ENCODE data around the gene PADI6. TPM values are rescaled to one million over a fixed set of nuclear protein-coding genes. Genes with fewer than 3 reads are reported as not detected.

PADI6 gene
- total RNA-seq, 1 donor from 2014 or later: not detected

- H3K27me3 Mint-ChIP-seq (ENCODE audit: unreplicated experiment): peaks cover 18% of the 10 kb centered on the region
- peaks cover 8% of the 10 kb centered on the region for H3K4me1 Mint-ChIP-seq (ENCODE audit: unreplicated experiment)
- DNase-seq (ENCODE audit: extremely low spot score, unreplicated experiment): no peak
- TF ChIP-seq CTCF (IDR thresholded peaks at IDR 0.05): no peak
- no peak overlapping the region for H3K27ac Mint-ChIP-seq (ENCODE audit: unreplicated experiment)
- H3K9me3 Mint-ChIP-seq (ENCODE audit: unreplicated experiment): no peaks in the 10 kb centered on the region
- H3K4me3 Mint-ChIP-seq (ENCODE audit: unreplicated experiment): no peak overlapping the region
- no peaks in the 10 kb centered on the region for H3K36me3 Mint-ChIP-seq (ENCODE audit: unreplicated experiment)
These were observed 959 bp downstream of the PADI6 start for GRCh38 chr1:17372955-17373354.

GRCh38 chr1:17375651-17376050, 3.7 kb downstream of the PADI6 start:
- TF ChIP-seq CTCF (IDR thresholded peaks at IDR 0.05): no peak
- H3K9me3 Mint-ChIP-seq (ENCODE audit: unreplicated experiment): no peaks in the 10 kb centered on the region
- DNase-seq (ENCODE audit: extremely low spot score, unreplicated experiment): no peak
- no peak overlapping the region for H3K4me3 Mint-ChIP-seq (ENCODE audit: unreplicated experiment)
- H3K36me3 Mint-ChIP-seq (ENCODE audit: unreplicated experiment): no peaks in the 10 kb centered on the region
- H3K27ac Mint-ChIP-seq (ENCODE audit: unreplicated experiment): no peak overlapping the region
- peaks cover 28% of the 10 kb centered on the region for H3K27me3 Mint-ChIP-seq (ENCODE audit: unreplicated experiment)
- no peaks in the 10 kb centered on the region for H3K4me1 Mint-ChIP-seq (ENCODE audit: unreplicated experiment)

DNA sequence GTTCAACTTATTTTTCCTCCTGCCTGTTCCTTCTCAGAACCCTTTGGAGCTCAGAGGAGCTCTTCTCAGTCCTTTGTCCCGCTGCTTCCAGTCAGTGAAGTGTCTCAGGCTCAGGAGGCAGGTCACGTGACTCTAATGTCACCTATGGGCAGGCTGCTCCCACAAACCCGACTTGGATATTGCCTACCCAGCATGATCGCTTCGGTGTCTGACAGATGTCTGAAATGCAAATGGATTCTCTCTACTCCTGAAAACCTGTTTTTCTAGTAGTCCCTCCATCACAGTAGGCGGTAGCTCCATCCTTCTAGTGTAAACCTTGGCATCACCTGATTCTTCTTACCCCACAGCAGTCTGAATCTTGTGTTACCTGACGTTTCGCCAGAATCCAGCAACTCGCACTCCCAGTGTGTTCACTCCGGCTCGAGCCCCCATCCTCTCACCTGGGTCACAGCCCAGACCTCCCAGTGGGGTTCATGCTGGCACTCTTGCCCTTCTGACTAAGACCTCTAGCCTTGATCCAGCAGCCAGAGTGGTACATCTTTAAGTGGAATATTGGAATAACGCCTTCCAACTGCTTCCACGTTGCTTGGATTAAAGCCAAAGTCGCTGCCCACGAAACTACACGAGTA, 5.4 kb downstream of the PADI6 start:
- no peak for DNase-seq (ENCODE audit: extremely low spot score, unreplicated experiment)

DNA sequence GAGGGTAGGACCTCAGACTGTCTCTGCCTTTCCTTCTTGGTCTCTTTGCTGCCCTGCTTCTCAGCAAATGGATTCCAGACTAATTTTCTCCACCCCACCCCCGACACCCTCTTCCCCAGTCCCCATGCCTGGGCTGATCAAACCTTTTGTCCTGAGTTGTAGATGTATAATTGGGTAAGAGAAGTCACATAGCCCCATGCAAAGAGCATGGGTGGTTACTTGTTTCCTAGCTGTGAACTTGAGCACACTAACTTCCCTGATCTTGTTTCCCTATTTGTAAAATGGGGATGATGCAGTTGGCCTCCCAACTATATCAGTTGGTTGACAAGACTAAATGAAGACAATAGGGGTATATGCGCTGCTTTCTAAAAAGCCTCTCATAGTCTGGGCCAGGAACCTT, 9.2 kb downstream of the PADI6 start:
- Mint-ChIP-seq H3K36me3 (ENCODE audit: unreplicated experiment) (no peaks in the 10 kb centered on the region), H3K4me1 (ENCODE audit: unreplicated experiment) (no peaks in the 10 kb centered on the region), H3K4me3 (ENCODE audit: unreplicated experiment) (no peak overlapping the region), H3K27ac (ENCODE audit: unreplicated experiment) (no peak overlapping the region), H3K27me3 (ENCODE audit: unreplicated experiment) (peaks cover 45% of the 10 kb centered on the region), H3K9me3 (ENCODE audit: unreplicated experiment) (no peaks in the 10 kb centered on the region)
- no peak for DNase-seq (ENCODE audit: extremely low spot score, unreplicated experiment)
- TF ChIP-seq CTCF (IDR thresholded peaks at IDR 0.05): no peak

More for the DNA sequence above, 5.4 kb downstream of the PADI6 start:
- Mint-ChIP-seq H3K4me3 (ENCODE audit: unreplicated experiment) (no peak overlapping the region), H3K4me1 (ENCODE audit: unreplicated experiment) (no peaks in the 10 kb centered on the region), H3K36me3 (ENCODE audit: unreplicated experiment) (no peaks in the 10 kb centered on the region), H3K27me3 (ENCODE audit: unreplicated experiment) (peaks cover 35% of the 10 kb centered on the region), H3K27ac (ENCODE audit: unreplicated experiment) (no peak overlapping the region), H3K9me3 (ENCODE audit: unreplicated experiment) (no peaks in the 10 kb centered on the region)
- no peak for TF ChIP-seq CTCF (IDR thresholded peaks at IDR 0.05)

- H3K36me3 Mint-ChIP-seq (ENCODE audit: unreplicated experiment): no peaks in the 10 kb centered on the region
- no peak for DNase-seq (ENCODE audit: extremely low spot score, unreplicated experiment)
- H3K9me3 Mint-ChIP-seq (ENCODE audit: unreplicated experiment): no peaks in the 10 kb centered on the region
- peaks cover 30% of the 10 kb centered on the region for H3K27me3 Mint-ChIP-seq (ENCODE audit: unreplicated experiment)
- no peak overlapping the region for H3K27ac Mint-ChIP-seq (ENCODE audit: unreplicated experiment)
- no peak for TF ChIP-seq CTCF (IDR thresholded peaks at IDR 0.05)
- no peak overlapping the region for H3K4me3 Mint-ChIP-seq (ENCODE audit: unreplicated experiment)
- no peaks in the 10 kb centered on the region for H3K4me1 Mint-ChIP-seq (ENCODE audit: unreplicated experiment)
These were observed 20.3 kb downstream of the PADI6 start for GRCh38 chr1:17392199-17392740.

All from osteocyte (in vitro differentiated cells).